HepG2 (cell line): ENCODE measurements around the gene ESPN. TPM values are rescaled to one million over a fixed set of nuclear protein-coding genes. Genes with fewer than 3 reads are reported as not detected.

Experiments
- DRAP1 ChIP-seq: IDR thresholded peaks from 2 replicates; pipeline ENCODE4 v1.6.1; 2016; ENCODE audit warnings: missing genetic modification reagents, missing compliant biosample characterization
- ERF ChIP-seq: IDR thresholded peaks from 2 replicates; pipeline ENCODE4 v1.6.1; 2018; ENCODE audit warnings: missing biosample characterization, missing genetic modification reagents
- FOXP4 ChIP-seq: sonication (generic); formaldehyde crosslinking; IDR thresholded peaks from 2 replicates; pipeline ENCODE4 v1.4.0; 2020; ENCODE audit warnings: missing genetic modification reagents
- GABPB1 ChIP-seq: IDR thresholded peaks from 2 replicates; pipeline ENCODE4 v1.6.1; 2016; ENCODE audit warnings: mild to moderate bottlenecking, missing genetic modification reagents, moderate library complexity, missing compliant biosample characterization
- HDAC2 ChIP-seq: sonication (generic); formaldehyde crosslinking; IDR thresholded peaks from 2 replicates; pipeline ENCODE4 v1.4.0; 2020; ENCODE audit warnings: missing genetic modification reagents
- KDM4B ChIP-seq: sonication (generic); formaldehyde crosslinking; IDR thresholded peaks from 2 replicates; pipeline ENCODE4 v1.4.0; 2020; ENCODE audit warnings: missing genetic modification reagents
- KLF9 ChIP-seq: IDR thresholded peaks from 2 replicates; pipeline ENCODE4 v1.6.1; 2016; ENCODE audit warnings: low read depth
- MIXL1 ChIP-seq: IDR thresholded peaks from 2 replicates; pipeline ENCODE4 v1.6.1; 2016
- MTA1 ChIP-seq: sonication (generic); formaldehyde crosslinking; IDR thresholded peaks from 2 replicates; pipeline ENCODE4 v1.4.0; 2020; ENCODE audit warnings: missing genetic modification reagents, mild to moderate bottlenecking, borderline replicate concordance
- NPAS2 ChIP-seq: sonication (generic); formaldehyde crosslinking; IDR thresholded peaks from 2 replicates; pipeline ENCODE4 v1.8.0; 2022; ENCODE audit warnings: mild to moderate bottlenecking, missing genetic modification reagents, borderline replicate concordance
- PCBP1 ChIP-seq: fragments of 200-400 bp; formaldehyde crosslinking; IDR thresholded peaks from 2 replicates; pipeline ENCODE4 v1.6.1; 2017; ENCODE audit warnings: mild to moderate bottlenecking, low read depth, low read length, borderline replicate concordance
- RAD21 ChIP-seq: fragments of 450-650 bp; formaldehyde crosslinking; IDR thresholded peaks from 2 replicates; pipeline ENCODE4 v1.5.0; 2020; ENCODE audit warnings: mild to moderate bottlenecking
- RBFOX2 ChIP-seq: fragments of 200-400 bp; formaldehyde crosslinking; IDR thresholded peaks from 2 replicates; pipeline ENCODE4 v1.6.1; 2017; ENCODE audit warnings: low read depth, mild to moderate bottlenecking, low read length
- TARDBP ChIP-seq: sonication (generic); formaldehyde crosslinking; IDR thresholded peaks from 2 replicates; pipeline ENCODE4 v1.8.0; 2022; ENCODE audit warnings: mild to moderate bottlenecking, missing genetic modification reagents
- TFDP1 ChIP-seq: IDR thresholded peaks from 2 replicates; pipeline ENCODE4 v1.6.1; 2016; ENCODE audit warnings: missing compliant biosample characterization, missing genetic modification reagents, borderline replicate concordance
- ZNF501 ChIP-seq: sonication (generic); formaldehyde crosslinking; IDR thresholded peaks from 2 replicates; pipeline ENCODE4 v1.5.1; 2020; ENCODE audit warnings: mild to moderate bottlenecking, moderate library complexity, missing genetic modification reagents
- ZNF740 ChIP-seq: sonication (generic); formaldehyde crosslinking; IDR thresholded peaks from 2 replicates; pipeline ENCODE4 v1.4.0; 2020; ENCODE audit warnings: missing genetic modification reagents
- ZNF775 ChIP-seq: sonication (generic); formaldehyde crosslinking; IDR thresholded peaks from 2 replicates; pipeline ENCODE4 v1.4.0; 2020; ENCODE audit warnings: missing genetic modification reagents, mild to moderate bottlenecking, moderate library complexity, borderline replicate concordance
- ZNF792 ChIP-seq: IDR thresholded peaks from 2 replicates; pipeline ENCODE4 v1.6.1; 2016
- polyA plus RNA-seq, 8 experiments: library from polyadenylated mRNA; depleted of rRNA in 3 of 8; stranded (reverse) in 7 of 8; unstranded in 1 of 8; fragments of >200 nt; fragmentation: Illumina TruSeq in 4 of 8; extraction: Trizol in 4 of 8; gene quantifications; 2 replicates each; pipeline versions ENCODE4 v1.2.1 to v1.2.3, GENCODE V29; 2011 to 2016; ENCODE audit warnings: low read depth in 4 of 8, missing spikeins in 1 of 8, mixed read lengths in 1 of 8; ENCODE audit not compliant: insufficient read depth in 1 of 8
- total RNA-seq, 5 experiments: library from RNA; depleted of rRNA; stranded (reverse); fragments of >200 nt; fragmentation: Illumina TruSeq; extraction: Trizol; gene quantifications; 2 replicates each; pipeline ENCODE4 v1.2.3, GENCODE V29; 2016; ENCODE audit warnings: low read depth in 1 of 5
- TF ChIP-seq, protein P1 (sequence below): sonication (generic); formaldehyde crosslinking; conservative IDR thresholded peaks from 2 replicates; pipeline ENCODE4 v1.4.0; 2020; ENCODE audit warnings: missing genetic modification reagents
- TF ChIP-seq, protein P2 (sequence below): sonication (generic); formaldehyde crosslinking; IDR thresholded peaks from 2 replicates; pipeline ENCODE4 v1.8.1; 2023; ENCODE audit warnings: mild to moderate bottlenecking, inconsistent platforms, moderate library complexity, missing genetic modification reagents, borderline replicate concordance

Gene ESPN
- total and polyA plus RNA-seq, 2 of the 13 experiments (the other 11 are each of a cell fraction or from before 2014, with no cell fraction given) = 48.6 to 54.2 TPM

GRCh38 chr1:6445062-6445763 is 20.6 kb downstream of the ESPN start (continued):
- TF ChIP-seq TFDP1 (CRISPR knock-in tag) (peak; percentile 39; the same call in 1 of the 2 replicates), ZNF775 (CRISPR knock-in tag) (no peak), RAD21 (CRISPR knock-in tag) (peak; percentile 62), ERF (peak; percentile 61; the same call in 1 of the 2 replicates), DRAP1 (CRISPR knock-in tag) (peak; percentile 78), ZNF792 (peak; percentile 31; the same call in 1 of the 2 replicates), ZNF501 (CRISPR knock-in tag) (peak; percentile 30; the same call in 1 of the 2 replicates), MIXL1 (CRISPR knock-in tag) (peak; percentile 22; the same call in 1 of the 2 replicates), MTA1 (CRISPR knock-in tag) (peak; percentile 82; the same call in 1 of the 2 replicates), RBFOX2 (peak; percentile 51; the same call in 1 of the 2 replicates), HDAC2 (CRISPR knock-in tag) (peak; percentile 76; the same call in 1 of the 2 replicates), FOXP4 (CRISPR knock-in tag) (peak; percentile 47; the same call in 1 of the 2 replicates), PCBP1 (0 out of 2 replicates have a peak, but pooled peaks have one; percentile 80), KLF9 (CRISPR knock-in tag) (0 out of 2 replicates have a peak, but pooled peaks have one; percentile 21), ZNF740 (no peak), KDM4B (CRISPR knock-in tag) (no peak), TARDBP (0 out of 2 replicates have a peak, but pooled peaks have one; percentile 23), NPAS2 (CRISPR knock-in tag) (no peak), GABPB1 (CRISPR knock-in tag) (0 out of 2 replicates have a peak, but pooled peaks have one; percentile 27)
- TF ChIP-seq, protein P1, sequence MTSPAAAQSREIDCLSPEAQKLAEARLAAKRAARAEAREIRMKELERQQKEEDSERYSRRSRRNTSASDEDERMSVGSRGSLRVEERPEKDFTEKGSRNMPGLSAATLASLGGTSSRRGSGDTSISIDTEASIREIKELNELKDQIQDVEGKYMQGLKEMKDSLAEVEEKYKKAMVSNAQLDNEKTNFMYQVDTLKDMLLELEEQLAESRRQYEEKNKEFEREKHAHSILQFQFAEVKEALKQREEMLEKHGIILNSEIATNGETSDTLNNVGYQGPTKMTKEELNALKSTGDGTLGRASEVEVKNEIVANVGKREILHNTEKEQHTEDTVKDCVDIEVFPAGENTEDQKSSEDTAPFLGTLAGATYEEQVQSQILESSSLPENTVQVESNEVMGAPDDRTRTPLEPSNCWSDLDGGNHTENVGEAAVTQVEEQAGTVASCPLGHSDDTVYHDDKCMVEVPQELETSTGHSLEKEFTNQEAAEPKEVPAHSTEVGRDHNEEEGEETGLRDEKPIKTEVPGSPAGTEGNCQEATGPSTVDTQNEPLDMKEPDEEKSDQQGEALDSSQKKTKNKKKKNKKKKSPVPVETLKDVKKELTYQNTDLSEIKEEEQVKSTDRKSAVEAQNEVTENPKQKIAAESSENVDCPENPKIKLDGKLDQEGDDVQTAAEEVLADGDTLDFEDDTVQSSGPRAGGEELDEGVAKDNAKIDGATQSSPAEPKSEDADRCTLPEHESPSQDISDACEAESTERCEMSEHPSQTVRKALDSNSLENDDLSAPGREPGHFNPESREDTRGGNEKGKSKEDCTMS (CRISPR knock-in tag) = no peak
- TF ChIP-seq, protein P2, sequence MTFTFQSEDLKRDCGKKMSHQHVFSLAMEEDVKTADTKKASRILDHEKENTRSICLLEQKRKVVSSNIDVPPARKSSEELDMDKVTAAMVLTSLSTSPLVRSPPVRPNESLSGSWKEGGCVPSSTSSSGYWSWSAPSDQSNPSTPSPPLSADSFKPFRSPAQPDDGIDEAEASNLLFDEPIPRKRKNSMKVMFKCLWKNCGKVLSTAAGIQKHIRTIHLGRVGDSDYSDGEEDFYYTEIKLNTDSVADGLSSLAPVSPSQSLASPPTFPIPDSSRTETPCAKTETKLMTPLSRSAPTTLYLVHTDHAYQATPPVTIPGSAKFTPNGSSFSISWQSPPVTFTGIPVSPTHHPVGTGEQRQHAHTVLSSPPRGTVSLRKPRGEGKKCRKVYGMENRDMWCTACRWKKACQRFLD (CRISPR knock-in tag) = 0 out of 2 replicates have a peak, but pooled peaks have one; percentile 23
